HG03457 (cell line): Measurements from ENCODE around the gene CNTN3.

ENCODE experiments used
- ATAC-seq: cut with Tn5 transposase; IDR thresholded peaks from one replicate; pipeline ENCODE4 v1.9.1; 2021; ENCODE audit warnings: moderate number of reproducible peaks; ENCODE audit not compliant: unreplicated experiment

Gene CNTN3

GRCh38 chr3:74613060-74613459 is 1.4 kb downstream of the CNTN3 start:
- no peak for ATAC-seq

- ATAC-seq: no peak
Observed at GRCh38 chr3:74611206-74611605, 3.3 kb downstream of the CNTN3 start.

GRCh38 chr3:74607803-74608202 is 6.7 kb downstream of the CNTN3 start:
- no peak for ATAC-seq

- ATAC-seq: no peak
Observed at GRCh38 chr3:74606996-74607395, 7.5 kb downstream of the CNTN3 start.

- no peak for ATAC-seq
Observed at GRCh38 chr3:74605437-74605836, 9.0 kb downstream of the CNTN3 start.

DNA sequence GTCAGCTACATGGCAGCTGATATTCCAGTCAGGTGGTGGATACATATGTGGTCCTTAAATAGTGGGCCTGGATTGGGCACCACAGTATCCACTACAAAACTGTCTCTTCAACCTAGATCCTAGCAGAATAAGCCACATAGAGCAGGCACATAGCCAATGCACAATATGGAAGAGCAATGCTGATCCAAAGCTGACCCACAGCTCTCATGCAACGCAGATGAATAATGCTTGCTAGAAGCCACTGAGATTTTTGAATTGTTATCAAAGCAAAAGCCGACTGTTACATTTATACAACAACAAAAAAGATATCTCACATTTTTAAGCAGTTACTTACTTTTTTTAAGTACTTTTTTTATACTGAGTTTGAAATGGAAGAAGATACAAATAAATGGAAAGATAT is 11.2 kb downstream of the CNTN3 start:
- ATAC-seq: no peak

DNA sequence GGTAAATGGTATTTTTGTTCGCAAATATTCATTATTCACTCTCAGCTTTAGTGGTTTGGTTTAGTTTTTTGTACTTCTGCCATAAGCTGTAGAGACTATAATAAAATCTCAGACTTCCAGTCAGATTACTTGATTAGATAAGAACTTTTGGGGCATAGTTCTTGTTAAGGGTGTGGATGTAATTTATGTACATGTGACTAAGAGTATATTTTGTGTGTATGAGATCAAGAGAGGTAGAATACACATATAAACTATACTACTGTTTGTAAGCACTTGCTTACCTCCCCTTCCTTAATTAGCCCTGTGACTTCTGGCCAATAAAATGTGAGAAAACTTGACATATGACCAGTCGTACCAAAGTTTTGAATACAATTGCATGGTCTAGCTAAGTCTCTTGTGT is 12.0 kb downstream of the CNTN3 start:
- ATAC-seq: no peak

DNA sequence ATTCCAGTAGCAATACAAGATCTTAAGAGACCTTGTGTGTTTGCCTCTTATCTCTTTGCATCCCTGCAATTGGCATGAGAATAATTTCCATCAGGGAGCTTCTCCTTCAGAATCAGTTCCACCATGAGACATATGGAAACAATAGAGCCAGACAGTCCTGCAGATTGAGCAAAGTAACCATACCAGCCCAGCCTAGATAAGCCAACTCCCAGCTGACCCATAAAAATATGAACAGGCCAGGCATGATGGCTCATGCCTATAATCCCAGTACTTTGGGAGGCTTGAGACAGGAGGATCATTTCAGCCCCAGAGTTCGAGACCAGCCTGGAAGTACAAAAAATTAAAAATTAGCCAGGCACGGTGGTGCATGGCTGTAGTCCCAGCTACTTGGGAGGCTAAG is 12.7 kb downstream of the CNTN3 start:
- ATAC-seq: no peak

- no peak for ATAC-seq
Observed at GRCh38 chr3:74599564-74599963, 14.9 kb downstream of the CNTN3 start.

DNA sequence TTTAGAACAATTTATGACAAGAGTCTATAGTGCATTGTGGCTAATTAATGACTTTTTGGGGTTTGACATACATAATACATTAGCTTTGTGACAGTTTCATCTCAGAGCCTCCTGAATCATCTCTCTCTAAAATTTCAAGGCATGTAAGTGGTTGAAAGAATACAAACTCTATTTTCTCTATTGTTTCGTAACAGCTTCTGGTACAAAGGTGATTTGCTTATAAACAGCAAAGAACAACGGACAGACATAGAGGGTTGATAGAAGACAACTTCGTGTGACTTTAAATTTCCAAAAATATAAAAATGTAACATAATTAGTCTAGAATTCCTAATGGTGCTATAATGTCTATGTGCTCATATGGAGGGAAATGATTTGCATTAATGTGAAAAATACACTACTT is 21.3 kb downstream of the CNTN3 start:
- no peak for ATAC-seq

DNA sequence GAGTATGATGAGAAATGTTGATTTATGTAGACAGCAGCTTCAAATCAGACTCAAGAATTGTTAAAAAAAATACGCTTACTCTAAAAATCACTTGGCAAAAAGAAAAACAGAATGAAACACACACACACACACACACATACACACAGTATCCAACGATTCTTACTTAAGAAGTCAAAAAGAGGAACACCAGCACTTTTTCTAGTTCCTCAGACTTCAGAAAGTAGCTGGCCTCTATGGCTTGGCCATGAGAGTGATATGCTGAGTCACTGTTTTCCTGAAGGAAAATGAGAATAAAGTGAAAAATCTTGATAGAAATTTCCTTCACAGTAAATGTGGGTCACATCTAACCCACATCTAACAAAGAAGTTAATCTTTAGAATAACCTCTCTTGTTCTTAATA is 22.1 kb downstream of the CNTN3 start:
- no peak for ATAC-seq

- no peak for ATAC-seq
Observed at GRCh38 chr3:74591946-74592345, 22.5 kb downstream of the CNTN3 start.

DNA sequence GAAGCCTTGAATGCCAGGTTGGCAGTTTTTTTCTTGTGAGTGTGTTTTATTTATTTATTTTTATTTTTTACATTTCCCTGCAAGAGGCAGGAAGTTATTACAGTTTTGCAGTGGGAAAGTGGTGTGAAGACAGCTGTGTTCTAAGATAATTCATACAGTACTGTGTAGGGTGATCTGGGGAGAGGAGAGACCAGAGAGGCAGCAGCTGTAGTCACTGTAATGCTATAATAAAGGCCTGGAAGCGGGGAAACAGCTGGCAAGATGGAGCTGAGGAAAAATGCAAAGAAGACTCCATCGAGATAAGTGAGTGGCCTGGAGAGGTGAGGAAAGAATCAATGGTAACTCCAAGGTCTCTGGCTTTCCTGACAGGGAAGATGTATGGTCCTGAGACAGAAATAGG is 23.1 kb downstream of the CNTN3 start:
- no peak for ATAC-seq

DNA sequence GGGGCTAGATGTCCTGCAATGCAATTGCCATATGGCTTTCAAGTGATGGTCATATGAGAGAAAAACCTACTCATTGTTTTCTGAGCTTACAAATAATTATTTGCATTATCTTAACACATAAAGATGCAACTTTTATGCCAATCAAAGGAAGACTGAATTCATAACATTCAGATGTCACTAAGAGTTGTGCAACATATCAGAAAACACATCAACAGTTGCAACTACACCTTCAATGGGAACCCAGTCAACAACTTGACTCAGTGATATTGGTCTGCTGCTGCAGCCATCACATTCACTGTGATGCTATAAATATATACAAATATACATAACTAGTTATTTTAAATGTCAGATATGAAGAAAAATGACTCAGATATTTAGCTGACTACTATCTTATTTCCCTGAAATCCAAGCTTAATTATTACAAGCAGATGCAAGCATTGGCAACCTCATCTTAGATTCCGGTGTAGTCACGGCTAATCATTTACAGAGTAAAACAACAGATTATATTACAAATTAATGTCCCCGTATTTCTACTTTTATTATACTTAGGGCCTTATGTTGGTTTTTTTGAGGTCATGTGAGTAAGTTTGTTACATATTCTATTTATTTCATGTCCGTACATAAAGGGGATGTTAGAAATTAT is 23.7 kb downstream of the CNTN3 start:
- no peak for ATAC-seq

DNA sequence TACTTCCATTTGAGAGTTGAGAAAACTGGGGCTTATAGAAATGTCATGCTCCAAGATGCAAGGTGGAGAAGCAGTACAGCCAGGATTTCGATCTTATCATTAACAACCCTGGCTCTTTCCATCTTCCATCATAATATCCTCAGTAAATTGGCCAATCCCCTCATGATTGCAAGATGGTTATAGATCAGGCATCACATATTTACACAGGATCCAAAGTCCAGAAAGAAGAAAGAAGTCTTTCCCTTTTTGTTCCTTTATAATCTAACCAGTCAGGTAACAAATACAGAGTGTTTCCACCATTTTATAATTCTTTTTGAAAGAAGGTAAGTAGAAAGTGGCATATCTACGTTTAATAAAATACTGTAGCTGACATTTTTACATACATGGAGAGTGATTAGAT is 29.7 kb downstream of the CNTN3 start:
- ATAC-seq: no peak

DNA sequence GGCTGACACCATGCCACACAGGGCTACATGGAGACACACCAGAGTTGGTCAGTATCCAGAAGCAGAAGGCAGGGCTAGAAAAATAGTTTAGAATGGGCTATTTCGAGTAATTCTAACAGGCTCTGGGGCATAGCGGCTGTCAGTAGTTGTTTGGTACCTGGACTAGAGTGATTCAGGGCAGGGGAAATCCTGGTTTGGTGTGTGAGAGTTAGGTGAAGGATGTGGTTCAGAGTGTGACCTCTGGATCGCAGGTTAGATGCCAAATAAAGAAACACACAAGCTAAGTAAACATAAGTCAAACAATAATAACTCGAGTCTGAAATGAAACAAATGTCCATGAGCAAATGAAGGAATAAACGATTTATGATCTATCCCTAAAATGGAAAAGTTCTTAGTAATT is 31.5 kb downstream of the CNTN3 start:
- ATAC-seq: no peak

DNA sequence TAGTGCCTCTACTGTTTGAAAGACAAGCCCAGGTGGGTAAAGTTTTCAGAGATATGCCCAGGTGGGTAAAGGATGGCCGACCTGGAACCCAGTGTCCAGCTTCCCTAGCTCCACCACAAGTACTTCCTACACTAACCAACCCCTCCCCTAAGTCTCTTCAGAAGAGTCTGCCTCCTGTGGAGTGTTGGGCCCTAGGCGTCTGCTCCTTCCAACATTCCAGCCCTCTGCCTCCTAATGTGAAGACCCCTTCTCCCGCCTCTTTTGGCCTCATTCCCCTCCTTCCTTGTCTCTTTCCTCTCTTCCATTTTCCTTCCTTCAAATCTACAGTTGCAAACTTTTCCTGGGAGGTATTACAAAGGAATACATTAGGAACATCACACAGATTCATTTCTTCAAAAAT is 38.6 kb downstream of the CNTN3 start:
- no peak for ATAC-seq

- no peak for ATAC-seq
Observed at GRCh38 chr3:74571118-74571517, 43.3 kb downstream of the CNTN3 start.
